HCT116 (cell line): ENCODE measurements around the gene CDON. TPM values are rescaled to one million over a fixed set of nuclear protein-coding genes. Genes with fewer than 3 reads are reported as not detected.

ENCODE experiments used
- ATAC-seq: fragments of 200-7000 bp; cut with Tn5 transposase; 2 replicates; pipeline ENCODE4 v1.9.1; 2020; ENCODE audit warnings: mild to moderate bottlenecking, moderate library complexity
- BruUV-seq: library from RNA; stranded (reverse); fragments of 400-500 nt; replicated peaks from 2 replicates; lab custom pipeline; 2021; lab: Mats Ljungman, UMichigan
- CTCF ChIA-PET: fragments of 300-600 bp; sonication (Branson Sonifier 250); formaldehyde crosslinking; loops from one replicate; lab custom pipeline; 2021; ENCODE audit warnings: antibody characterized with exemption; lab: Charles Lee
- POLR2A ChIA-PET: fragments of 300-600, 350-600 bp; sonication (Branson Sonifier 250); formaldehyde crosslinking; loops from one replicate; lab custom pipeline; 2021; ENCODE audit warnings: antibody characterized with exemption; lab: Charles Lee
- RAD21 ChIA-PET, 2 experiments: fragments of 300-600 bp; sonication (Branson Sonifier 250); formaldehyde crosslinking; loops; one replicate each; lab custom pipeline; 2023; ENCODE audit warnings: low total read pairs in 2 of 2; ENCODE audit not compliant: uncharacterized antibody in 2 of 2, unreplicated experiment in 2 of 2, low non-redundant PET in 1 of 2; lab: Charles Lee
- DNase-seq: peaks from one replicate; pipeline ENCODE4 v3.0.0-alpha.2; 2010; ENCODE audit warnings: low read depth, low spot score
- H2AFZ ChIP-seq: fragments of 200-600 bp; shearing (Covaris generic), sonication (generic); 2 replicates; pipeline ENCODE4 v1.6.1; 2017; ENCODE audit warnings: low read depth, mixed run types, mixed read lengths, antibody characterized with exemption, low read length; ENCODE audit not compliant: poor library complexity, severe bottlenecking
- H3K27ac ChIP-seq: 2 replicates; pipeline ENCODE4 v1.5.1; 2012; ENCODE audit warnings: low read depth, low read length
- H3K27me3 ChIP-seq: fragments of 200-600 bp; sonication (generic); 2 replicates; pipeline ENCODE4 v1.6.1; 2016; ENCODE audit warnings: mixed run types, low read length, mixed read lengths; ENCODE audit not compliant: insufficient read depth
- H3K36me3 ChIP-seq, 2 experiments: fragments of 200-500 bp in 1 of 2; fragments of 200-600 bp in 1 of 2; sonication (Bioruptor generic) in 1 of 2; sonication (generic) in 1 of 2; 2 replicates each; pipeline versions ENCODE4 v1.5.1 to v1.6.1; 2014 to 2016; ENCODE audit warnings: low read length in 2 of 2, inconsistent platforms in 1 of 2, mixed read lengths in 1 of 2, mixed run types in 1 of 2; ENCODE audit not compliant: insufficient read depth in 2 of 2, control insufficient read depth in 1 of 2
- H3K4me1 ChIP-seq, 2 experiments: fragments of 200-600 bp in 1 of 2; sonication (generic) in 1 of 2; 2 replicates each; pipeline versions ENCODE4 v1.5.1 to v1.6.1; 2012 to 2017; ENCODE audit warnings: low read length in 2 of 2, inconsistent platforms in 1 of 2, mild to moderate bottlenecking in 1 of 2, mixed read lengths in 1 of 2, mixed run types in 1 of 2, moderate library complexity in 1 of 2; ENCODE audit not compliant: insufficient read depth in 2 of 2, control insufficient read depth in 1 of 2
- H3K4me2 ChIP-seq: fragments of 200-600 bp; sonication (generic); 2 replicates; pipeline ENCODE4 v1.6.1; 2017; ENCODE audit warnings: mixed run types, low read length, mixed read lengths
- H3K4me3 ChIP-seq, 2 experiments: fragments of 200-600 bp in 1 of 2; sonication (generic) in 1 of 2; replicated peaks in 1 of 2; 2 replicates each; pipeline ENCODE4 v1.5.1; 2011 to 2016; ENCODE audit warnings: low read length in 2 of 2, control low read depth in 1 of 2, low read depth in 1 of 2, mild to moderate bottlenecking in 1 of 2, mixed read lengths in 1 of 2, mixed run types in 1 of 2
- H3K79me2 ChIP-seq: fragments of 200-600 bp; sonication (generic); 2 replicates; pipeline ENCODE4 v1.6.1; 2017; ENCODE audit warnings: mild to moderate bottlenecking, mixed run types, low read length, moderate library complexity, mixed read lengths; ENCODE audit not compliant: insufficient read depth
- H3K9ac ChIP-seq: fragments of 200-600 bp; sonication (generic); 2 replicates; pipeline ENCODE4 v1.6.1; 2016; ENCODE audit warnings: low read length, mixed read lengths
- H3K9me2 ChIP-seq: fragments of 200-600 bp; sonication (generic), shearing (Covaris generic); 2 replicates; pipeline ENCODE4 v1.6.1; 2017; ENCODE audit warnings: mixed run types, mild to moderate bottlenecking, moderate library complexity; ENCODE audit not compliant: insufficient read depth
- H3K9me3 ChIP-seq, 2 experiments: fragments of 200-500 bp in 1 of 2; fragments of 200-600 bp in 1 of 2; sonication (Bioruptor generic) in 1 of 2; sonication (generic) in 1 of 2; 2 replicates each; pipeline ENCODE4 v1.6.1; 2014 to 2017; ENCODE audit warnings: low read length in 2 of 2, mixed read lengths in 2 of 2, inconsistent platforms in 1 of 2, low read depth in 1 of 2, mild to moderate bottlenecking in 1 of 2, mixed run types in 1 of 2, moderate library complexity in 1 of 2; ENCODE audit not compliant: control insufficient read depth in 1 of 2, insufficient read depth in 1 of 2
- H4K20me1 ChIP-seq: fragments of 200-600 bp; sonication (generic), shearing (Covaris generic); 2 replicates; pipeline ENCODE4 v1.6.1; 2017; ENCODE audit warnings: mixed run types, mild to moderate bottlenecking, moderate library complexity; ENCODE audit not compliant: insufficient read depth
- CBX3 ChIP-seq: IDR thresholded peaks from 2 replicates; pipeline ENCODE4 v1.6.1; 2012; ENCODE audit warnings: low read depth
- EGR1 ChIP-seq: IDR thresholded peaks from 2 replicates; pipeline ENCODE4 v1.6.1; 2012; ENCODE audit warnings: low read depth
- MAX ChIP-seq: IDR thresholded peaks from 2 replicates; pipeline ENCODE4 v1.6.1; 2012
- POLR2A ChIP-seq: IDR thresholded peaks from 2 replicates; pipeline ENCODE4 v1.7.0; 2011; ENCODE audit warnings: borderline replicate concordance; ENCODE audit not compliant: insufficient read depth, insufficient read length; ENCODE audit errors: extremely low read depth
- POLR2AphosphoS5 ChIP-seq: IDR thresholded peaks from 2 replicates; pipeline ENCODE4 v1.6.1; 2011; ENCODE audit warnings: mild to moderate bottlenecking, low read depth, low read length, moderate library complexity
- REST ChIP-seq: IDR thresholded peaks from 2 replicates; pipeline ENCODE4 v1.6.1; 2012; ENCODE audit warnings: low read depth
- SIN3A ChIP-seq: IDR thresholded peaks from 2 replicates; pipeline ENCODE4 v1.6.1; 2012; ENCODE audit warnings: low read depth
- SP1 ChIP-seq: IDR thresholded peaks from 2 replicates; pipeline ENCODE4 v1.6.1; 2012; ENCODE audit warnings: low read depth
- SRF ChIP-seq: IDR thresholded peaks from 2 replicates; pipeline ENCODE4 v1.6.1; 2012; ENCODE audit warnings: low read depth
- ZNF274 ChIP-seq: fragments of 200-500 bp; sonication (Bioruptor generic); IDR thresholded peaks from 2 replicates; pipeline ENCODE4 v1.6.1; 2014; ENCODE audit warnings: mild to moderate bottlenecking, low read depth, low read length, inconsistent platforms
- intact Hi-C: fragments of 100-400 bp; cut with micrococcal nuclease; formaldehyde crosslinking; loops from 2 replicates; pipeline ENCODE4 v1.10.0; 2022
- total RNA-seq: library from RNA; stranded (reverse); gene quantifications from one replicate; pipeline ENCODE4 v1.2.1, GENCODE V29; 2021; ENCODE audit not compliant: unreplicated experiment

The CDON gene
- total RNA-seq, 1 experiment from 2014 or later: 16.9 TPM

DNA sequence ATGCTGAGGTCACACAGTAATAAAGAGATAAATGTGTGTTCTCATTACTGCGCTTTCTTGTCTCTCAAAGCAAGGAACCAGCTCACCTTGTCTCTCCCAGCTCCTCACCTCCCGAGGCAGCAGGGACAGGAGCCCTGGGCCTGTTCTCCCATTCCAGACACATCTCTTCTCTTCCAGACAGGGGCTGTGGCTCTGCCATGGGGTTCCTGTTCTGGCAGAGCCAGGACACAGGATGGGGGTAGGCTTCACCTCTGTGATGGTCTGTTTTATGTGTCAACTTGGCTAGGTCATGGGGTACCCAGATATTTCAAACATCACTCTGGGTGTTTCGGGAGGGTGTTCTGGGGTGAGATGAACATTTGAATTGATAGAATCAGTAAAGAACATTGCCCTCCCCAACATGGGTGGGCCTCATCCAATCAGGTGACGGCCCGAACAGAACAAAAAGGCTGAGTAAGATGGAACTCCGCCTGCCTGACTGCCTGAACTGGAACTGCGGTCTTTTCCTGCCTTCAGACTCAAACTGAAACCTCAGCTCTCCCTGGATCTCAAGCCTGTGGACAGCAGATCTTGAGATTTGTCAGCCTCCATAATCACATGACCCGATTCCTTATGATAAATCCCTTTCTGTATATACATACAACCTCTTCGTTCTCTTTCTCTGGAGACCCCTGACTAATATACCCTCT lies 118.9 kb downstream of the CDON start:
- TF ChIP-seq SP1: no peak
- no peak for TF ChIP-seq EGR1
- no peak for TF ChIP-seq SIN3A
- TF ChIP-seq POLR2AphosphoS5: no peak
- TF ChIP-seq CBX3: no peak
- no peak for TF ChIP-seq MAX
- no peak for TF ChIP-seq ZNF274
- TF ChIP-seq SRF: no peak
- no peak for TF ChIP-seq POLR2A
- no peak for TF ChIP-seq REST
- Histone ChIP-seq H3K4me3 (no peak overlapping the region), H4K20me1 (no peaks in the 10 kb centered on the region), H3K4me2 (no peak overlapping the region), H3K79me2 (no peaks in the 10 kb centered on the region), H3K9me2 (no peaks in the 10 kb centered on the region), H3K9me3 (no peaks in the 10 kb centered on the region), H2AFZ (no peak overlapping the region), H3K9ac (no peak overlapping the region), H3K4me1 (peaks cover 7 to 16% of the 10 kb centered on the region in 2 experiments), H3K27ac (no peak overlapping the region), H3K27me3 (no peaks in the 10 kb centered on the region), H3K36me3 (no peaks in the 10 kb centered on the region)
- no TSS peak for BruUV-seq
- DNase-seq (no peak), ATAC-seq (no peak)
- CTCF ChIA-PET: interaction anchor here (0.9 to 1.3 kb wide), 2 partner anchors 118 to 250 kb away, joined by 4 to 5 read pairs; no protein-coding TSS in a partner anchor
- intact Hi-C loops: loop anchor here (5.0 kb wide), 1 partner anchor 118 kb away; the partner anchor contains the start of gene CDON
- POLR2A ChIA-PET: no interaction called here
- RAD21 ChIA-PET: no interaction called here
